ENCODE results near the gene PKP2. TPM values are rescaled to one million over a fixed set of nuclear protein-coding genes. Genes with fewer than 3 reads are reported as not detected.
"Not testable (repeated sequence)": the region's sequence is repeated elsewhere in the genome, so short reads cannot be mapped to it uniquely, and the experiment has no call there.

The PKP2 gene
- total RNA-seq, 1 donor from 2014 or later, result 65.3 TPM

DNA sequence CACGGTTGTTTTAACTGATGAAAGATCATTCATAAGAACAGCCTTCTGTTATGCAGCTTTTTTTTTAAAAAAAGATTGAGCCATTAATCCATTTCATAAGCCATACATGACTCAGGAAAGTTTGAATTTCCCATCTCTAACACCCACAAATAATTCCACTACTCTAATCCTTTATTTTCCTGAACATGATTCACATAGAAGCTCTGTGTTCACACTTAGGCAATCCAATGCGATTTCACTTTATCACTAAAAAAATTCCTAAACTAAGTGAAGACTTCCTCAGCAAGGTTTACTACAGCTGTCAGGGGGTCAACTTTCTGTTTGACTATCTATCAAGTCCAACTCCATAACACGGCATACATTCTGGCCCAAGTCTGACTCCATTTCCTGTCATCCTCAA is 25.9 kb downstream of the PKP2 start:
- no peak overlapping the region for H3K4me3 Mint-ChIP-seq
- H3K36me3 Mint-ChIP-seq, result peaks cover 46% of the 10 kb centered on the region
- no peaks in the 10 kb centered on the region for H3K9me3 Mint-ChIP-seq
- peaks cover 16% of the 10 kb centered on the region for H3K4me1 Mint-ChIP-seq
- DNase-seq (ENCODE audit: low spot score in 2 of 2, unreplicated experiment in 2 of 2), result no peak
- peak overlapping the region; percentile 55 for H3K27ac Mint-ChIP-seq
- H3K27me3 Mint-ChIP-seq (ENCODE audit: low read depth), result no peaks in the 10 kb centered on the region
- TF ChIP-seq, protein P1, sequence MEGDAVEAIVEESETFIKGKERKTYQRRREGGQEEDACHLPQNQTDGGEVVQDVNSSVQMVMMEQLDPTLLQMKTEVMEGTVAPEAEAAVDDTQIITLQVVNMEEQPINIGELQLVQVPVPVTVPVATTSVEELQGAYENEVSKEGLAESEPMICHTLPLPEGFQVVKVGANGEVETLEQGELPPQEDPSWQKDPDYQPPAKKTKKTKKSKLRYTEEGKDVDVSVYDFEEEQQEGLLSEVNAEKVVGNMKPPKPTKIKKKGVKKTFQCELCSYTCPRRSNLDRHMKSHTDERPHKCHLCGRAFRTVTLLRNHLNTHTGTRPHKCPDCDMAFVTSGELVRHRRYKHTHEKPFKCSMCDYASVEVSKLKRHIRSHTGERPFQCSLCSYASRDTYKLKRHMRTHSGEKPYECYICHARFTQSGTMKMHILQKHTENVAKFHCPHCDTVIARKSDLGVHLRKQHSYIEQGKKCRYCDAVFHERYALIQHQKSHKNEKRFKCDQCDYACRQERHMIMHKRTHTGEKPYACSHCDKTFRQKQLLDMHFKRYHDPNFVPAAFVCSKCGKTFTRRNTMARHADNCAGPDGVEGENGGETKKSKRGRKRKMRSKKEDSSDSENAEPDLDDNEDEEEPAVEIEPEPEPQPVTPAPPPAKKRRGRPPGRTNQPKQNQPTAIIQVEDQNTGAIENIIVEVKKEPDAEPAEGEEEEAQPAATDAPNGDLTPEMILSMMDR (IDR thresholded peaks at IDR 0.05; ENCODE audit: unreplicated experiment), result no peak

DNA sequence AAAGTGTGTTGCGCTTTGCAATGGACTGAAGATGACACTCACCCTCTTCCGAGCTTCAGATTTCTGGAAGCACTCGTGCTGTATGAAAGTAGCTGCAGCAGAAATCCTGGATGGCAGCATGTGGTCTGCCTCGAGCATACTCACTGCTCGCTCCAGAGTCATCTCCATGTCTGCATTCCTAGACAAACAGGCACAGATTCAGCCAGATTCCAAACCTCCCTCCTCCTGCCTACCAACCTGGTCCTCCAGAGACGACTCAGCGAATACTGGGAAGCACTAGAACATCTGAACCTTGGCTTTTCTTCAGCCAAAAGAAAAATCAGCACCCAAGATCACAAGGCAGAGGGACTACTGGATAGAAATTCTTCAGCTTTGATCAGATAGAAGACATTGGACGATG is 27.7 kb downstream of the PKP2 start:
- H3K9me3 Mint-ChIP-seq, result no peaks in the 10 kb centered on the region
- H3K27me3 Mint-ChIP-seq (ENCODE audit: low read depth), result no peaks in the 10 kb centered on the region
- DNase-seq (ENCODE audit: low spot score in 2 of 2, unreplicated experiment in 2 of 2), result no peak
- H3K4me3 Mint-ChIP-seq, result no peak overlapping the region
- TF ChIP-seq, protein P1 (IDR thresholded peaks at IDR 0.05; ENCODE audit: unreplicated experiment), result no peak
- peak overlapping the region; percentile 73 for H3K27ac Mint-ChIP-seq
- H3K36me3 Mint-ChIP-seq, result peaks cover 40% of the 10 kb centered on the region
- peaks cover 16% of the 10 kb centered on the region for H3K4me1 Mint-ChIP-seq

DNA sequence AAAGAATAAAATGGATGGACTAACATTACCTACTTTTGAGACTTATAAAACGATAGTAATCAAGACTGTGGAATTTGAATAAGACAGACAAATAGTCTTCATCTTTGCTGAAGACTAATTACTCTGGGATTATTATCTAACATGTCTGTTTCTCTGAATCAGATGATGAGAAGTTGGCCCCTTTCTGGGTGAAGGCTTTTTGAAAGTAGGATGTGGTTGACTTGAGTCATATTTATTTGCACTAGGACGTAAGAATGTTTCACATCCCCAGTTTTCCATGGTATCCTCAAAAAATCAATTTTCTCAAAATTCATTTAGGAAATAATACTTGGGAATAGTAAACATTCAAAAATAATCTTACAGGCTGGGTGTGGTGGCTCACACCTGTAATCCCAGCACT is 31.8 kb downstream of the PKP2 start:
- Mint-ChIP-seq H3K4me3 (no peak overlapping the region), H3K4me1 (peaks cover 19% of the 10 kb centered on the region), H3K27me3 (ENCODE audit: low read depth) (no peaks in the 10 kb centered on the region), H3K36me3 (peaks cover 43% of the 10 kb centered on the region), H3K27ac (no peak overlapping the region), H3K9me3 (no peaks in the 10 kb centered on the region)
- TF ChIP-seq, protein P1 (IDR thresholded peaks at IDR 0.05; ENCODE audit: unreplicated experiment), result no peak
- DNase-seq (ENCODE audit: low spot score in 2 of 2, unreplicated experiment in 2 of 2), result no peak

DNA sequence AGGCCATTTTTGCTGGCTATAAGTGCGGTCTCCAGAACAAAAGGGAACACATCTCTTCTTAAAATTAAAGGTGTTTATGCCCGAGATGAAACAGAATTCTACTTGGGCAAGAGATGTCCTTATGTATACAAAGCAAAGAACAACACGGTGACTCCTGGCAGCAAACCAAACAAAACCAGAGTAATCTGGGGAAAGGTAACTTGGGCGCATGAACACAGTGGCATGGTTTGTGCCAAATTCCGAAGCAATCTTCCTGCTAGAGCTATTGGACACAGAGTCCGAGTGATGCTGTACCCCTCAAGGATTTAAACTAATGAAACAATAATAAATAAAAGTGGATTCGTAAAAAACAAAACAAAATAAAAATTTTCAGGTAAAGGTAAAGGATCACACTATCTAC is 33.4 kb downstream of the PKP2 start:
- H3K4me1 Mint-ChIP-seq, result peaks cover 19% of the 10 kb centered on the region
- no peak overlapping the region for H3K4me3 Mint-ChIP-seq
- H3K36me3 Mint-ChIP-seq, result peaks cover 44% of the 10 kb centered on the region
- TF ChIP-seq, protein P1 (IDR thresholded peaks at IDR 0.05; ENCODE audit: unreplicated experiment), result no peak
- peak overlapping the region; percentile 39 for H3K27ac Mint-ChIP-seq
- no peaks in the 10 kb centered on the region for H3K27me3 Mint-ChIP-seq (ENCODE audit: low read depth)
- no peaks in the 10 kb centered on the region for H3K9me3 Mint-ChIP-seq
- no peak for DNase-seq (ENCODE audit: low spot score in 2 of 2, unreplicated experiment in 2 of 2)

DNA sequence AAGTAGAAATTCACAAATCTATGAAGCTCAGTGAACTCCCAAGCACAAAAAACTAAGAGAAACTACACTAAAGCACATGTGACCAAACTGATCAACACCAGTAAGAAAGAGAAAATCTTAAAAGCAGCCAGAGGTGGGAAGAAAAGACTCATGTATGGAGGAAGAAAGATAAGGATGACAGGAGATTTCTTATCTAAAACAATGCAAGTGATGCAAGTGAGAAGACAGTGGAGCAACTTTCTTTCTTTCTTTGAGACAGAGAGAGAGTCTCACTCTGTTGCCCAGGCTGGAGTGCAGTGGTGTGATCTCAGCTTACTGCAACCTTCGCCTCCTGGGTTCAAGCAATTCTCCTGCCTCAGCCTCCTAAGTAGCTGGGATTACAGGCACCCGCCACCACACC is 34.9 kb downstream of the PKP2 start:
- Mint-ChIP-seq H3K27ac (peak overlapping the region; percentile 51), H3K4me1 (peaks cover 21% of the 10 kb centered on the region), H3K36me3 (peaks cover 31% of the 10 kb centered on the region)
- not testable (repeated sequence) for H3K27me3 Mint-ChIP-seq (ENCODE audit: low read depth); DNase-seq (ENCODE audit: low spot score in 2 of 2, unreplicated experiment in 2 of 2); H3K9me3 Mint-ChIP-seq; H3K4me3 Mint-ChIP-seq

DNA sequence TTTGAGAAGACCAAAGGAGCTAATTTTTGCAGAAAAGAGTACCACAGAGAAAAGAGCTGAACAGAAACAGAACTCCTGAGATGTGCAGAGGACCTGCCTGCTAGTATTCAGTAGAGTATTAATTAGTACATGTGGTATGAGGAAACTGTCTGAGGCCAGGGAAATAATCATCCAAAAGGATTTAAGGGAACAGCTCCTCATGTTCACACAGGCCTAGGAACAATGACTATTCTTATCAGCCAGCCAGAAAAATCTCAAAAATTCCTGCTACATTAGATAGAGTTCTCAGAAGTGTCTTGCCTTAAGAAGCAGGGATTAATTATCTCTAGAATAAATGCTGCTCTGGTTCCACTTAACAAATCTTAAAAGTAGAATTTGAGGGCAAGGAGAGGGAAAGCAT is 36.4 kb downstream of the PKP2 start:
- no peak for DNase-seq (ENCODE audit: low spot score in 2 of 2, unreplicated experiment in 2 of 2)
- no peaks in the 10 kb centered on the region for H3K27me3 Mint-ChIP-seq (ENCODE audit: low read depth)
- peaks cover 23% of the 10 kb centered on the region for H3K36me3 Mint-ChIP-seq
- TF ChIP-seq, protein P1 (IDR thresholded peaks at IDR 0.05; ENCODE audit: unreplicated experiment), result no peak
- H3K4me3 Mint-ChIP-seq, result no peak overlapping the region
- peak overlapping the region; percentile 86 for H3K27ac Mint-ChIP-seq
- no peaks in the 10 kb centered on the region for H3K9me3 Mint-ChIP-seq
- peaks cover 25% of the 10 kb centered on the region for H3K4me1 Mint-ChIP-seq
